Keratinocyte (primary cell): ENCODE measurements around the gene TPK1. TPM values are rescaled to one million over a fixed set of nuclear protein-coding genes. Genes with fewer than 3 reads are reported as not detected.

ENCODE experiments used
- DNase-seq: peaks from one replicate; pipeline ENCODE4 v3.0.0-alpha.2; 2011; ENCODE audit warnings: low read depth, missing footprints, low spot score
- FAIRE-seq: peaks from 2 replicates; lab custom pipeline; 2011; peaks lifted over from hg19 to GRCh38; lab: Jason Lieb, UNC
- H2AFZ ChIP-seq: 2 replicates; pipeline ENCODE4 v1.6.0; 2012; ENCODE audit warnings: low read length, control low read depth, inconsistent platforms; ENCODE audit not compliant: control insufficient read depth
- H3K27ac ChIP-seq: 2 replicates; pipeline ENCODE4 v1.5.1; 2011; ENCODE audit warnings: low read length; ENCODE audit not compliant: control insufficient read depth, insufficient read depth
- H3K27me3 ChIP-seq: 3 replicates; pipeline ENCODE4 v1.6.0; 2011; ENCODE audit warnings: low read length; ENCODE audit not compliant: control insufficient read depth, insufficient read depth; ENCODE audit errors: extremely low read depth
- H3K36me3 ChIP-seq, 2 experiments: 2 replicates in 1 of 2; 3 replicates in 1 of 2; pipeline ENCODE4 v1.5.1; 2011; ENCODE audit warnings: low read length in 2 of 2, mild to moderate bottlenecking in 1 of 2; ENCODE audit not compliant: control insufficient read depth in 2 of 2, insufficient read depth in 2 of 2; ENCODE audit errors: extremely low read depth in 1 of 2
- H3K4me1 ChIP-seq: 3 replicates; pipeline ENCODE4 v1.5.1; 2011; ENCODE audit warnings: low read length; ENCODE audit not compliant: control insufficient read depth, insufficient read depth; ENCODE audit errors: extremely low read depth
- H3K4me2 ChIP-seq: 3 replicates; pipeline ENCODE4 v1.6.0; 2011; ENCODE audit warnings: low read depth, low read length; ENCODE audit not compliant: control insufficient read depth, insufficient read depth; ENCODE audit errors: extremely low read depth
- H3K4me3 ChIP-seq, 3 experiments: fragments of 200-600 bp in 1 of 3; sonication (generic) in 1 of 3; 2 replicates in 2 of 3; 3 replicates in 1 of 3; pipeline ENCODE4 v1.5.1; 2011 to 2016; ENCODE audit warnings: low read length in 3 of 3, mild to moderate bottlenecking in 3 of 3, control low read depth in 2 of 3, inconsistent platforms in 1 of 3, low read depth in 1 of 3, mixed read lengths in 1 of 3, mixed run types in 1 of 3, moderate library complexity in 1 of 3; ENCODE audit not compliant: control insufficient read depth in 2 of 3, insufficient read depth in 2 of 3; ENCODE audit errors: extremely low read depth in 1 of 3
- H3K79me2 ChIP-seq: 2 replicates; pipeline ENCODE4 v1.6.0; 2012; ENCODE audit warnings: low read length; ENCODE audit not compliant: control insufficient read depth, insufficient read depth
- H3K9ac ChIP-seq: 3 replicates; pipeline ENCODE4 v1.6.0; 2011; ENCODE audit warnings: low read length; ENCODE audit not compliant: control insufficient read depth, insufficient read depth; ENCODE audit errors: extremely low read depth
- H3K9me1 ChIP-seq: 3 replicates; pipeline ENCODE4 v1.6.0; 2011; ENCODE audit warnings: low read length; ENCODE audit not compliant: control insufficient read depth, insufficient read depth; ENCODE audit errors: extremely low read depth
- H3K9me3 ChIP-seq: 2 replicates; pipeline ENCODE4 v1.5.1; 2012; ENCODE audit warnings: low read depth, low read length; ENCODE audit not compliant: control insufficient read depth
- H4K20me1 ChIP-seq: 3 replicates; pipeline ENCODE4 v1.6.0; 2011; ENCODE audit warnings: low read length; ENCODE audit not compliant: control insufficient read depth, insufficient read depth; ENCODE audit errors: extremely low read depth
- CTCF ChIP-seq, 3 experiments: IDR thresholded peaks in 1 of 3; conservative IDR thresholded peaks in 1 of 3; optimal IDR thresholded peaks in 1 of 3; 2 replicates in 2 of 3; 3 replicates in 1 of 3; pipeline versions ENCODE3 to v1.5.1; 2011; ENCODE audit warnings: low read length in 3 of 3, mild to moderate bottlenecking in 3 of 3, moderate library complexity in 2 of 3, control low read depth in 1 of 3, inconsistent platforms in 1 of 3; ENCODE audit not compliant: insufficient read depth in 2 of 3; ENCODE audit errors: extremely low read depth in 1 of 3
- EZH2 ChIP-seq: IDR thresholded peaks from one replicate; pipeline ENCODE4 v1.6.1; 2012; ENCODE audit warnings: inconsistent platforms, mild to moderate bottlenecking, low read length, moderate library complexity
- dilution Hi-C: fragments of 300-500 bp; cut with MboI; formaldehyde crosslinking; loops from one replicate; pipeline ENCODE4 v1.7.0; 2020; ENCODE audit warnings: low sequenced_read_pairs; ENCODE audit not compliant: extremely low pct_ligation_motif_present
- polyA plus RNA-seq, 5 experiments: library from polyadenylated mRNA; depleted of rRNA in 3 of 5; stranded (reverse) in 3 of 5; stranded (forward) in 1 of 5; unstranded in 1 of 5; fragments of >200 nt; gene quantifications; 1 replicate in 1 of 5; 2 replicates in 3 of 5; 3 replicates in 1 of 5; pipeline versions ENCODE4 v1.2.1 to v1.2.3, GENCODE V29; 2011 to 2012; ENCODE audit warnings: missing spikeins in 2 of 5, low read depth in 1 of 5, low replicate concordance in 1 of 5

Gene TPK1
- polyA plus RNA-seq, 1 donor (not counting 4 experiments of a cell fraction or from before 2014, with no cell fraction given) = 1.9 TPM

- Histone ChIP-seq H3K27me3 (no peaks in the 10 kb centered on the region), H3K9ac (no peak overlapping the region), H3K79me2 (no peaks in the 10 kb centered on the region), H2AFZ (no peak overlapping the region), H3K4me2 (no peak overlapping the region), H3K4me3 (no peak overlapping the region), H4K20me1 (no peaks in the 10 kb centered on the region), H3K9me1 (no peaks in the 10 kb centered on the region), H3K36me3 (no peaks in the 10 kb centered on the region), H3K27ac (no peak overlapping the region), H3K9me3 (no peaks in the 10 kb centered on the region), H3K4me1 (no peaks in the 10 kb centered on the region)
- TF ChIP-seq EZH2 = no peak
- peak in 2 of 3 experiments; percentile 28 to 41 for TF ChIP-seq CTCF (optimal IDR thresholded peaks at IDR 0.05 in 1 of 3, IDR thresholded peaks at IDR 0.05 in 1 of 3, conservative IDR thresholded peaks at IDR 0.05 in 1 of 3; ENCODE audit: extremely low read depth in 1 of 3, insufficient read depth in 2 of 3, low read length in 3 of 3)
- no peak for DNase-seq
- FAIRE-seq = no peak
- dilution Hi-C loops = no loop called here
Observed at GRCh38 chr7:144513334-144513733, 322.5 kb downstream of the TPK1 start.

GRCh38 chr7:144510621-144511020, 325.2 kb downstream of the TPK1 start:
- DNase-seq = no peak
- Histone ChIP-seq H3K9me3 (no peaks in the 10 kb centered on the region), H3K4me1 (no peaks in the 10 kb centered on the region), H3K27ac (no peak overlapping the region), H3K27me3 (no peaks in the 10 kb centered on the region), H3K9ac (no peak overlapping the region), H3K36me3 (no peaks in the 10 kb centered on the region), H3K4me2 (no peak overlapping the region), H3K4me3 (no peak overlapping the region), H4K20me1 (no peaks in the 10 kb centered on the region), H2AFZ (no peak overlapping the region), H3K79me2 (no peaks in the 10 kb centered on the region), H3K9me1 (no peaks in the 10 kb centered on the region)
- FAIRE-seq = no peak
- dilution Hi-C loops = no loop called here
- no peak for TF ChIP-seq EZH2
- no peak for TF ChIP-seq CTCF (optimal IDR thresholded peaks at IDR 0.05 in 1 of 3, IDR thresholded peaks at IDR 0.05 in 1 of 3, conservative IDR thresholded peaks at IDR 0.05 in 1 of 3; ENCODE audit: extremely low read depth in 1 of 3, insufficient read depth in 2 of 3, low read length in 3 of 3)
